Measurements from ENCODE around the gene MICAL2.

MICAL2 gene

DNA sequence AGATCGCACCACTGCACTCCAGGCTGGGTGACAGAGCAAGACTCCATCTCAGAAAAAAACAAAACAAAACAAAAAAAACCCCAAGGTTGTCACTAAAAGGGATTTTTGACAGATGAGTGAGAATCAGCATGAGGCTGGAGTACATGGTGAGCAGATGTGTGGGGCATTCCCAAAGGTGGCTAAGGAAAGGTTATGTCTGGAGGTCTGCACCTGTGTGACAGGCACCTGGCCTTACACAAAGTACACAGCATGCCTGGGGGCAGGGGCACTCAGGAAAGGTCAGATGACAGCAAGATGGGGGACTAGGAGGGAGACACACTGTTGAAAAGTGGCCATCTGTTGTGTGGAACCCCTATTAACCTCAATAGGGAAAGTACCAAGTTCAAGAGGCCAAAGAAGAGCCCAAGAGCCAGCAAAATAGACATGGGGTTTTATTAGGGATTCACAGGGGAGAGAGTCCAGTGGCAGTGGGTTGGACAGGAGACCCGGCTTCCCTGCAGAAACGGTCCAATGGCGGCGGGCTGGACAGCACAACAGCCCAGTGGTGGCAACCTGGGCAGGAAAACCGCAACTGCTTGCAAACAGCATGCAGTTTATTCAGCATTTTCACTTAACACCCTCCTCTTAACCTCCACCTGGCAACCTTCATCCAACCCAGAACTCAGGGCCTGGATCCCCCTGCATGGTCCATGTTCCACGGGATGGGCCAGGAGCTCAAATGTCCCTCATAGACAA is 101.1 kb downstream of the MICAL2 start:
- DNase-seq (ENCODE audit: low spot score), result no peak
- in situ Hi-C loops (cut with MboI; ENCODE audit: low pct_unique_long_range_greater_than_20kb, low sequenced_read_pairs, unreplicated experiment), result no loop called here
- TF ChIP-seq, protein P1, sequence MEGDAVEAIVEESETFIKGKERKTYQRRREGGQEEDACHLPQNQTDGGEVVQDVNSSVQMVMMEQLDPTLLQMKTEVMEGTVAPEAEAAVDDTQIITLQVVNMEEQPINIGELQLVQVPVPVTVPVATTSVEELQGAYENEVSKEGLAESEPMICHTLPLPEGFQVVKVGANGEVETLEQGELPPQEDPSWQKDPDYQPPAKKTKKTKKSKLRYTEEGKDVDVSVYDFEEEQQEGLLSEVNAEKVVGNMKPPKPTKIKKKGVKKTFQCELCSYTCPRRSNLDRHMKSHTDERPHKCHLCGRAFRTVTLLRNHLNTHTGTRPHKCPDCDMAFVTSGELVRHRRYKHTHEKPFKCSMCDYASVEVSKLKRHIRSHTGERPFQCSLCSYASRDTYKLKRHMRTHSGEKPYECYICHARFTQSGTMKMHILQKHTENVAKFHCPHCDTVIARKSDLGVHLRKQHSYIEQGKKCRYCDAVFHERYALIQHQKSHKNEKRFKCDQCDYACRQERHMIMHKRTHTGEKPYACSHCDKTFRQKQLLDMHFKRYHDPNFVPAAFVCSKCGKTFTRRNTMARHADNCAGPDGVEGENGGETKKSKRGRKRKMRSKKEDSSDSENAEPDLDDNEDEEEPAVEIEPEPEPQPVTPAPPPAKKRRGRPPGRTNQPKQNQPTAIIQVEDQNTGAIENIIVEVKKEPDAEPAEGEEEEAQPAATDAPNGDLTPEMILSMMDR (IDR thresholded peaks at IDR 0.05; ENCODE audit: extremely low read depth, insufficient read depth, missing control alignments), result no peak

DNA sequence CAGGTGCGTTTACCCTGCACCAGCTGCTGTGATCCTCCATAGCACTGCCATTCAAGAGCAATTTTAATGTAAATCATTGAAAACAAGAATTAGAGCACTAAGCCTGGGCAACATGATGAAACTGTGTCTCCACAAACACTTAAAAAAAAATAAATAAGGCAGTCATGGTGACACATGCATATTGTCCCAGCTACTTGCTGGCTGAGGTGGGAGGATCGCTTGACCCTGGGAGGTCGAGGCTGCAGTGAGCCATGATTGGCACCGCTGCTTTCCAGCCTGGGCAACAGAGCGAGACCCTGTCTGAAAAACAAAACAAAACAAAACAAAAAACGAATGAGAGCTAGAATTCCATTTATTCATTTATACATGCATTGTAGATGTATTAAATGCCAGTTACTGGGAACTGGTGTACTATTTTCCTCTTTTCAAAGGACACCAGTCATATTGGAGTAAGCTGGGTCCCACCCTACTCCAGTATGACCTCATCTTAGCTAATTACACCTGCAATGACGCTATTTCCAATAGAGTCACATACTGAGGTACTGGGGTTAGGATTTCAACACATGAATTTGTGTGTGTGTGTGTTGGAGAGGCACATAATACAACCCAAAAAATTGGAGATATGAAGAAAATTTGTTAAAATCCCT is 101.9 kb downstream of the MICAL2 start:
- TF ChIP-seq, protein P1 (IDR thresholded peaks at IDR 0.05; ENCODE audit: extremely low read depth, insufficient read depth, missing control alignments), result no peak
- in situ Hi-C loops (cut with MboI; ENCODE audit: low pct_unique_long_range_greater_than_20kb, low sequenced_read_pairs, unreplicated experiment), result no loop called here
- no peak for DNase-seq (ENCODE audit: low spot score)

DNA sequence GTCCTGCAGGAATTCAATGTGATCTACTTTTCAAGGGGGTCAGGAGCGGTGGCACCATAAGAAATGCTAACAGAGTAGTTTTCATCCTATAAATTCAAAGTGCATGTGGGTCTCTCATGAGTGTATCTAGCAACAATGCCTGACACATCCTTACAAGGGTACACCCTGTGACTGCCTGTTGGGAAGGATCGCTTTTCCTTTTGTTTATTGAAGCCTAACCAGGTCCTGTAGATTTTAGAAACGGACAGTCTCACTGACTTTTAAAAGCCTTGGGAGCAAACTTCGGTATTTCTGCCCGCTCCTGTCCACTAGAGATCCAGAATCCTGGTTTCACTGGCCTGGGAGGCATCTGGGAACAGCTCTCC is 102.4 kb downstream of the MICAL2 start:
- in situ Hi-C loops (cut with MboI; ENCODE audit: low pct_unique_long_range_greater_than_20kb, low sequenced_read_pairs, unreplicated experiment), result no loop called here
- TF ChIP-seq, protein P1 (IDR thresholded peaks at IDR 0.05; ENCODE audit: extremely low read depth, insufficient read depth, missing control alignments), result no peak
- no peak for DNase-seq (ENCODE audit: low spot score)

DNA sequence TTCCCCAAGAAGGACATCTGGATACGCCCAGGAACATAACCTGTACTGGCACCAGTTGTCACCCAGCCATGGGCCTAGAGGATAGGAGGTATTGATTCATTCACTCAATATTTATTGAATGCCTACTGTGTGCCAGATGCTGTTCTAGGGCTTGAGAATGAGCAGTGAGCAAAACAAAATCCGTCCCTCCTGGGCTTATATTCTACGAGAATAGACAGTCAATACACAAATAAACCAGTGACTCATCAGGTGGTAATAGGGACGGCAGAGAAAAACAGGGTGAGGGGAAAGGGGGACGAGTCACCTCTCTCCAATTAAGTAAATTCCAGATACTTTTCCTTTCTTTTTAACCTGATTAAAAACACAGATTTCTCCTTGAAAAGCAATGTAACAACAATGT is 103.5 kb downstream of the MICAL2 start:
- TF ChIP-seq, protein P1 (IDR thresholded peaks at IDR 0.05; ENCODE audit: extremely low read depth, insufficient read depth, missing control alignments), result no peak
- in situ Hi-C loops (cut with MboI; ENCODE audit: low pct_unique_long_range_greater_than_20kb, low sequenced_read_pairs, unreplicated experiment), result no loop called here
- no peak for DNase-seq (ENCODE audit: low spot score)

DNA sequence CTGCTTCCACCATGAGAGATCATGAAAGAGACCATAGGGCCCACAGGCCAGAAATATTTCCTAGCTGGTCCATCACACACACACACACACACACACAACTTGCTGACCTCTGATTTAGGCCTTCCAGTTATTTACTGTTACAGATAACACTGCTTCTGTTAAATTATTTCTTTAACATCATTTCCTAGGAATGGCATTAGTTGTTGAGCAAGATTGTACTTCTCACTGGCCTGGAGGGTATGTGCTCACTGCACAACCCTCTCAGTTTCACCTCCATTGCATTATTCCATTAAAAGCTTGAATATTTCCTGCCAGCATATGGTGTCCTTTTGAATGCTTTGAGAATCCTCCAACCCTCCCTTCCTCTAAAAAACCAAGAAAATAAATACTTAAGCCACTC is 104.4 kb downstream of the MICAL2 start:
- in situ Hi-C loops (cut with MboI; ENCODE audit: low pct_unique_long_range_greater_than_20kb, low sequenced_read_pairs, unreplicated experiment), result no loop called here
- TF ChIP-seq, protein P1 (IDR thresholded peaks at IDR 0.05; ENCODE audit: extremely low read depth, insufficient read depth, missing control alignments), result no peak
- no peak for DNase-seq (ENCODE audit: low spot score)

DNA sequence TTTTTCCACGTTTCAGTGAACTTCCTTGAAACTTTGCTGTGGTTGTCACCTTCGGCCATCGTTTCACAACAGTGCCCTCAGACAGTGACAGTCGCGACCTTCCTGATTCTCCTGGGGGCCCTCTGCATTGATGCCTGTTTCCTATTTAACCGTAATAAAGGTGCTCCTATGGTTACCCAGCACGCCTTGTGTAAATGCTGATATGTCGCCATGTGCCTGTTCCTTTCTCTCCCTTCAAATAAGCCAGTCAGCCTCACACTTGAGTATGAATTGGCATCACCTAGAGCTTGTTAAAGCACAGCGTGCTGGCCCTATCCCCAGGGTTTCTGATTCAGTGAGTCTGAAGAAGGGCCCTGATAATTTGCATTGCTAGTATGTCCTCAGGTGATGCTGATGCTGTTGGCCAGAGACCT is 104.8 kb downstream of the MICAL2 start:
- no peak for DNase-seq (ENCODE audit: low spot score)
- in situ Hi-C loops (cut with MboI; ENCODE audit: low pct_unique_long_range_greater_than_20kb, low sequenced_read_pairs, unreplicated experiment), result no loop called here
- TF ChIP-seq, protein P1 (IDR thresholded peaks at IDR 0.05; ENCODE audit: extremely low read depth, insufficient read depth, missing control alignments), result no peak

Measured in GM13977 (cell line).